ENCODE results near the gene TBX2.

TBX2 gene

GRCh38 chr17:61442136-61442775 is 42.6 kb downstream of the TBX2 start:
- Histone ChIP-seq H3K4me3 (IDR thresholded peaks at IDR 0.05; ENCODE audit: insufficient read depth, low read depth, low read length) (no peak overlapping the region), H3K79me2 (ENCODE audit: insufficient read depth, low read depth) (no peaks in the 10 kb centered on the region), H3K27me3 (ENCODE audit: insufficient read depth, low read depth) (no peaks in the 10 kb centered on the region), H3K9ac (no peak overlapping the region), H3K27ac (no peak overlapping the region), H2AFZ (ENCODE audit: low read depth) (no peak overlapping the region), H3K4me2 (no peak overlapping the region), H3K36me3 (ENCODE audit: insufficient read depth) (no peaks in the 10 kb centered on the region), H3K4me1 (ENCODE audit: low read depth, poor library complexity, severe bottlenecking) (no peaks in the 10 kb centered on the region), H4K20me1 (ENCODE audit: insufficient read depth) (no peaks in the 10 kb centered on the region)
- TF ChIP-seq CTCF (conservative IDR thresholded peaks at IDR 0.05; ENCODE audit: low read depth, low read length): no peak

- no peak overlapping the region for H3K4me2 ChIP-seq
- H3K27me3 ChIP-seq (ENCODE audit: insufficient read depth, low read depth): no peaks in the 10 kb centered on the region
- no peak overlapping the region for H3K4me3 ChIP-seq (IDR thresholded peaks at IDR 0.05; ENCODE audit: insufficient read depth, low read depth, low read length)
- no peak for TF ChIP-seq CTCF (conservative IDR thresholded peaks at IDR 0.05; ENCODE audit: low read depth, low read length)
- no peak overlapping the region for H3K9ac ChIP-seq
- no peaks in the 10 kb centered on the region for H3K4me1 ChIP-seq (ENCODE audit: low read depth, poor library complexity, severe bottlenecking)
- H3K27ac ChIP-seq: no peak overlapping the region
- H2AFZ ChIP-seq (ENCODE audit: low read depth): no peak overlapping the region
- no peaks in the 10 kb centered on the region for H3K36me3 ChIP-seq (ENCODE audit: insufficient read depth)
- H4K20me1 ChIP-seq (ENCODE audit: insufficient read depth): no peaks in the 10 kb centered on the region
- H3K79me2 ChIP-seq (ENCODE audit: insufficient read depth, low read depth): no peaks in the 10 kb centered on the region
Measured at GRCh38 chr17:61442878-61443474, 43.3 kb downstream of the TBX2 start.

- TF ChIP-seq CTCF (conservative IDR thresholded peaks at IDR 0.05; ENCODE audit: low read depth, low read length): no peak
- H3K4me2 ChIP-seq: no peak overlapping the region
- no peaks in the 10 kb centered on the region for H3K27me3 ChIP-seq (ENCODE audit: insufficient read depth, low read depth)
Measured at GRCh38 chr17:61443475-61443882, 43.8 kb downstream of the TBX2 start.

GRCh38 chr17:61444075-61444474 is 44.4 kb downstream of the TBX2 start:
- no peaks in the 10 kb centered on the region for H3K79me2 ChIP-seq (ENCODE audit: insufficient read depth, low read depth)
- no peaks in the 10 kb centered on the region for H4K20me1 ChIP-seq (ENCODE audit: insufficient read depth)
- no peak overlapping the region for H3K27ac ChIP-seq
- H3K4me2 ChIP-seq: no peak overlapping the region
- no peak overlapping the region for H2AFZ ChIP-seq (ENCODE audit: low read depth)
- TF ChIP-seq CTCF (conservative IDR thresholded peaks at IDR 0.05; ENCODE audit: low read depth, low read length): no peak
- no peak overlapping the region for H3K9ac ChIP-seq
- H3K36me3 ChIP-seq (ENCODE audit: insufficient read depth): no peaks in the 10 kb centered on the region
- H3K27me3 ChIP-seq (ENCODE audit: insufficient read depth, low read depth): no peaks in the 10 kb centered on the region
- no peak overlapping the region for H3K4me3 ChIP-seq (IDR thresholded peaks at IDR 0.05; ENCODE audit: insufficient read depth, low read depth, low read length)
- H3K4me1 ChIP-seq (ENCODE audit: low read depth, poor library complexity, severe bottlenecking): no peaks in the 10 kb centered on the region

More at GRCh38 chr17:61443475-61443882, 43.8 kb downstream of the TBX2 start:
- Histone ChIP-seq H4K20me1 (ENCODE audit: insufficient read depth) (no peaks in the 10 kb centered on the region), H3K4me1 (ENCODE audit: low read depth, poor library complexity, severe bottlenecking) (no peaks in the 10 kb centered on the region), H3K27ac (no peak overlapping the region), H3K4me3 (IDR thresholded peaks at IDR 0.05; ENCODE audit: insufficient read depth, low read depth, low read length) (no peak overlapping the region), H3K36me3 (ENCODE audit: insufficient read depth) (no peaks in the 10 kb centered on the region), H2AFZ (ENCODE audit: low read depth) (no peak overlapping the region), H3K9ac (no peak overlapping the region), H3K79me2 (ENCODE audit: insufficient read depth, low read depth) (no peaks in the 10 kb centered on the region)
